Peyer's patch (tissue), 4 donors: ENCODE results near the gene TRIM47. TPM values are rescaled to one million over a fixed set of nuclear protein-coding genes. Genes with fewer than 3 reads are reported as not detected.

Source experiments
- DNase-seq, 3 donors: peaks; one replicate each; pipeline ENCODE4 v3.0.0-alpha.2; 2017 to 2019
- H3K27ac ChIP-seq, 4 donors: fragments of 200-600 bp; sonication (generic); one replicate each; pipeline ENCODE4 v1.5.1; 2016 to 2019
- H3K27me3 ChIP-seq, 2 donors: fragments of 200-600 bp; sonication (generic); one replicate each; pipeline ENCODE4 v1.5.1; 2019
- H3K36me3 ChIP-seq, 3 donors: fragments of 200-600 bp; sonication (generic); one replicate each; pipeline ENCODE4 v1.5.1; 2016 to 2019
- H3K4me1 ChIP-seq, 4 donors: fragments of 200-600 bp; sonication (generic); one replicate each; pipeline ENCODE4 v1.5.1; 2016 to 2019
- H3K4me3 ChIP-seq, 4 donors: fragments of 200-600 bp; sonication (generic); 1 replicate in 3 of 4; 2 replicates in 1 of 4; pipeline ENCODE4 v1.5.1; 2016 to 2019; ENCODE audit warnings: mild to moderate bottlenecking in 1 of 4
- H3K9me3 ChIP-seq, 4 donors: fragments of 200-600 bp; sonication (generic); one replicate each; pipeline ENCODE4 v1.5.1; 2016 to 2019; ENCODE audit warnings: mild to moderate bottlenecking in 1 of 4
- POLR2A ChIP-seq, 2 donors: fragments of 450-650 bp; IDR thresholded peaks; one replicate each; pipeline ENCODE4 v1.5.1; 2017; ENCODE audit warnings: antibody characterized with exemption in 2 of 2, mild to moderate bottlenecking in 2 of 2, moderate library complexity in 2 of 2
- total RNA-seq, 4 donors: library from RNA; depleted of rRNA; stranded (reverse); fragments of >200 nt; gene quantifications; one replicate each; pipeline ENCODE4 v1.1.0, GENCODE V29; 2016
- TF ChIP-seq, protein P1 (sequence below), 6 experiments: fragments of 450-650 bp in 4 of 6; fragments of 200-600 bp in 2 of 6; sonication (generic) in 1 of 6; IDR thresholded peaks; one replicate each; pipeline ENCODE4 v1.5.1; 2017 to 2019; ENCODE audit warnings: antibody characterized with exemption in 6 of 6, mild to moderate bottlenecking in 3 of 6, moderate library complexity in 1 of 6

The TRIM47 gene
- total RNA-seq, 4 donors from 2014 or later = 16.5 to 61.4 (median 45.7) TPM

DNA sequence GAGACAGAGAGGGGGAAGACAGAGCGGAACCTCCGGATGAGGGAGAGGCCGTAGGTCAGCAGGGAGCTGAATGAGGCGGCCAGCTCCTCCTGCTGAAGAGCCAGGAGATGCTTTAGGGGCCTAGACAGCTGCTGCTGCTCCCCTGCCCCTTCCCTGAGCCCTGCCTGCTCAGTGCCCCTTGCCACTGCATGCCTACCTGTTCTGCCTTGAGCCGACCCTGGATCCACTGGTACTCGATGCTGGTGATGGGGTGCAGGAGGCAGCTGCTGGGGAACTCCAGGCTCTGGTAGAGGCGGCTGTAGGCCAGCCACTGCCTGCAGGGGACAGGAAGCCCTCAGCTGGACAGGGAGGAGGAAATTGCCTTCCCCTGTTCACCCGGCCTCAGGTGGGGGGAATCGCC lies 41.8 kb downstream of the TRIM47 start:
- Histone ChIP-seq H3K4me3 (no peak overlapping the region), H3K27me3 (no peaks in the 10 kb centered on the region), H3K27ac (no peak overlapping the region), H3K36me3 (peaks cover 0 to 24% (median 0%) of the 10 kb centered on the region in 3 donors), H3K9me3 (no peaks in the 10 kb centered on the region), H3K4me1 (peaks cover 0 to 11% (median 3%) of the 10 kb centered on the region in 4 donors)
- DNase-seq = no peak
- TF ChIP-seq, protein P1, sequence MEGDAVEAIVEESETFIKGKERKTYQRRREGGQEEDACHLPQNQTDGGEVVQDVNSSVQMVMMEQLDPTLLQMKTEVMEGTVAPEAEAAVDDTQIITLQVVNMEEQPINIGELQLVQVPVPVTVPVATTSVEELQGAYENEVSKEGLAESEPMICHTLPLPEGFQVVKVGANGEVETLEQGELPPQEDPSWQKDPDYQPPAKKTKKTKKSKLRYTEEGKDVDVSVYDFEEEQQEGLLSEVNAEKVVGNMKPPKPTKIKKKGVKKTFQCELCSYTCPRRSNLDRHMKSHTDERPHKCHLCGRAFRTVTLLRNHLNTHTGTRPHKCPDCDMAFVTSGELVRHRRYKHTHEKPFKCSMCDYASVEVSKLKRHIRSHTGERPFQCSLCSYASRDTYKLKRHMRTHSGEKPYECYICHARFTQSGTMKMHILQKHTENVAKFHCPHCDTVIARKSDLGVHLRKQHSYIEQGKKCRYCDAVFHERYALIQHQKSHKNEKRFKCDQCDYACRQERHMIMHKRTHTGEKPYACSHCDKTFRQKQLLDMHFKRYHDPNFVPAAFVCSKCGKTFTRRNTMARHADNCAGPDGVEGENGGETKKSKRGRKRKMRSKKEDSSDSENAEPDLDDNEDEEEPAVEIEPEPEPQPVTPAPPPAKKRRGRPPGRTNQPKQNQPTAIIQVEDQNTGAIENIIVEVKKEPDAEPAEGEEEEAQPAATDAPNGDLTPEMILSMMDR (IDR thresholded peaks at IDR 0.05) = no peak
- TF ChIP-seq POLR2A (IDR thresholded peaks at IDR 0.05) = no peak

DNA sequence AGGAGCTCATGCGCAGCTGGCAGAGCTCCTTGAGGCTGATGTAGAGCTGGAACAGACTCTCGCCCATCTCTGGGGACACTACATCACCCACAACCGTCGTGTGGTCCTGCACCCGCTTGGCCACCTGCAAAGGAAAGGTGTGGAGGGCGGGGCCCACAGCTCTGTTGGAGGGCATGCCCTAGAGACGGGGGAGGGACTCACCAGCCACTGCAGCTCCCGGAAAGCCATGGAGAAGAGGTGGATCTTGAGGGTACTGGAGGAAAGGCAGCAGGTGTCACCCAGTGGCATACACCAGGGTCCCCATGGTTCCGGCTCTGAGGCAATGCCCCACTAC lies 42.8 kb downstream of the TRIM47 start:
- no peaks in the 10 kb centered on the region for H3K9me3 ChIP-seq
- peaks cover 0 to 18% (median 3%) of the 10 kb centered on the region in 4 donors for H3K4me1 ChIP-seq
- DNase-seq = no peak
- TF ChIP-seq, protein P1 (IDR thresholded peaks at IDR 0.05) = no peak
- TF ChIP-seq POLR2A (IDR thresholded peaks at IDR 0.05) = no peak
- peaks cover 0 to 29% (median 0%) of the 10 kb centered on the region in 3 donors for H3K36me3 ChIP-seq
- no peaks in the 10 kb centered on the region for H3K27me3 ChIP-seq
- H3K27ac ChIP-seq = no peak overlapping the region
- H3K4me3 ChIP-seq = no peak overlapping the region

DNA sequence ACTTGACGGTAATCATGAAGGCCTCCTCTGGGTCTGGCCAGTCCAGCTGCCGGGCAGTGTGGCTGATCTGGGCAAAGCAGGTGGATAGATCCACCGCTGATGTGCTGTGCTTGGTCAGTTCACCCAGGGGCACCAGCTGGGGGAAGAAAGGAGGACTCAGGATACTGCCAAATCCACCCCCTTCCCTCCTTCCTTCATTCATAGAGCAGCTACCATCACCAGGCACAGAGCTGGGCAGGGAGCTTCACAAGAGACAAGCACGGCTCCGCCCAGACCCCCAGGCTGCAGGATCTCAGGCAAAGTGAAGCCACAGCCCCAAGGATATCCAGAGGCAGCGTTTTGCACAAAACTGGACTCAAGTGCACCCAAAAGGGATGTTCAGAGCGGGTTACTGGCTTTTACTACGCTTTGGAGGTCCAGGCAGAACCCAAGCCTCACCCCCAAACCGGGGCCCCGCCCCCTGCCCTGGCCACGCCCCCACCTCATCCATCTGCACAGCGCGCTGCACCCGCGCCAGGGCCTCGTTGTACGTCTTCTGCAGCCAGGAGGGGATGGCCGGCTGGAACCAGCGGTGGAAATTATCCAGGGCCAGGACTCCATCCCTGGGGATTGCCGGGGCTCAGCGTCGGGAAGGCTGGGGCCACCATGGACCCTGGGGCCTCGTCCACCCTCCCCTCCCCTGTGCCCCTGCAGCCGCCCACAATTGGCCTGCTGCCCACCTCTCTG lies 43.3 kb downstream of the TRIM47 start:
- Histone ChIP-seq H3K27ac (no peak overlapping the region), H3K4me1 (peaks cover 0 to 18% (median 3%) of the 10 kb centered on the region in 4 donors), H3K36me3 (peaks cover 0 to 25% (median 0%) of the 10 kb centered on the region in 3 donors), H3K27me3 (no peaks in the 10 kb centered on the region), H3K4me3 (no peak overlapping the region), H3K9me3 (no peaks in the 10 kb centered on the region)
- no peak for TF ChIP-seq POLR2A (IDR thresholded peaks at IDR 0.05)
- TF ChIP-seq, protein P1 (IDR thresholded peaks at IDR 0.05) = no peak
- DNase-seq = no peak

DNA sequence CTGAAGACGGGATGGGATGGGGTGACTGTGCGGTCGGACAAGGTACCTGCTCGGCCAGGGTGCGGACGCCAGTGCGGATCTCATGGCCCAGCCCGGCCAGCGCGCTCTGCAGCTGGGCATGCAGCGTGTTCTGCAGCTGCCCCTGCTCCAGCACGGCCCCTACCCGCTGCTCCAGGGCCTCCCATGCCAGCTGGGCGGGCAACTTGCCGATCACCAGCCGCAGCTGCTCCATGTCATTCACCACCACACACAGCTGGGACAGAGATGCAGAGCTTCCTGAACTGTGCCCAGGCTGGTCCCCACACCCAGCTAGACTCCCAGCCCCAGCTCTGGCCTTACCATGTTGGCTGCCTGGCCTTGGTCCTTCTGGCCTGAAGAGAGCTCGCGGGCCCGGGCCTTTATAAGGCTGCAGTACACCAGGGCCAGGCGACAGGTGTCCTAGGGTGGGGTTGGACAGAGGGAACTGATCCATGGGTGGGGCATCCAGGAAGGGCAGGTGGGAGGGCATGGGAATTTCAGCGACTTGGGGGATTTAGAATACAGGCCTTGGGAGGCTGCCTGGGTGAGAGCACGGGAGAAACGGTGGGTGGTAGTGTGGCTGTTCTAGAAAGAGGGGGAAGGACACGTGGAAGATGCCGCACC lies 44.0 kb downstream of the TRIM47 start:
- peaks cover 0 to 18% (median 3%) of the 10 kb centered on the region in 4 donors for H3K4me1 ChIP-seq
- H3K27ac ChIP-seq = no peak overlapping the region
- no peaks in the 10 kb centered on the region for H3K9me3 ChIP-seq
- no peak for DNase-seq
- peaks cover 0 to 19% (median 0%) of the 10 kb centered on the region in 3 donors for H3K36me3 ChIP-seq
- TF ChIP-seq, protein P1 (IDR thresholded peaks at IDR 0.05) = no peak
- no peak for TF ChIP-seq POLR2A (IDR thresholded peaks at IDR 0.05)
- no peak overlapping the region for H3K4me3 ChIP-seq
- H3K27me3 ChIP-seq = no peaks in the 10 kb centered on the region

DNA sequence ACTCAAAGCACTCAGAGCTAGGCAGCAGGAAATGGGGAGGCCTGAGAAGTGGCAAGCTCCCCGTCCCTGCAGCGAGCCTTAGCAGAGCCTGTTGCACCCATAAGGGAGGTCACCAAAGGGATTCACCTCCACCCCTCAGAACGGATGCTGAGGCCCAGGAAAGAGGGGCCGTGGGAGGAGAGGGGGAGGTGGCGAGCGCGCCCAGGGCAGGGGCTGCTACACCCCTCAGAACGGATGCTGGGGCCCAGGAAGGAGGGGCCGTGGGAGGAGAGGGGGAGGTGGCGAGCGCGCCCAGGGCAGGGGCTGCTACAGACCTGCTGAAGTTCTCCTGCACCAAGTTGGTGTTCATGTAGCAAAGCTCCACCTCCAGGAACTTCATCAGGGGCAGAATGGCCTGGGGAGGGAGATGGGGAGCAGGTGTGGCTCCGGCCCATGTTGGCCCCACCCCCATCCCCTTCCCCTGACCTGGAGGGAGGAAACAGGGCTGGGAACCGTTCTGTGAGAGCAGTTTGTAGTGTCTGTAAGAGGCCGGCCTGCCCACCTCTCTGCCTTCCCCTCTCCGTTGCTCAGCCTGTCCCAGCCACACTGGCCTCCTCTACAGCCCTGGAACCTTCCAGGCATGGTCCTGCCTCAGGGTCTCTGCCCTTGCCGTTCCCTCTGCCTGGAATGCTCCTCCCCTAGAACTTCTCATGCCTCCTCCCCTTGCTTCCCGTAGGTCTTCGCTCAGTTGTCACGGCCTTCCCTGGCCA lies 45.6 kb downstream of the TRIM47 start:
- H3K27ac ChIP-seq = peak overlapping the region; percentile 67 to 83 (median 72)
- no peak for TF ChIP-seq POLR2A (IDR thresholded peaks at IDR 0.05)
- TF ChIP-seq, protein P1 (IDR thresholded peaks at IDR 0.05) = no peak
- peak in 1 of 3 donors; percentile 34 for DNase-seq

More for the DNA sequence above, 45.6 kb downstream of the TRIM47 start:
- no peaks in the 10 kb centered on the region for H3K27me3 ChIP-seq
- peaks cover 0 to 18% (median 0%) of the 10 kb centered on the region in 3 donors for H3K36me3 ChIP-seq
- no peaks in the 10 kb centered on the region for H3K9me3 ChIP-seq
- H3K4me3 ChIP-seq = peak overlapping the region in 1 of 4 donors; percentile 9
- peaks cover 0 to 24% (median 3%) of the 10 kb centered on the region in 4 donors for H3K4me1 ChIP-seq
